RWPE1 (cell line): ENCODE results near the gene MAIP1.

Experiments used
- CTCF ChIA-PET: fragments of 350-600 bp; sonication (Branson Sonifier 250); formaldehyde crosslinking; extraction: SDS; loops from one replicate; lab custom pipeline; 2021; lab: Yijun Ruan, JAX
- POLR2A ChIA-PET: fragments of 400-600 bp; formaldehyde crosslinking; extraction: SDS; loops from one replicate; lab custom pipeline; 2020; ENCODE audit warnings: antibody characterized with exemption; ENCODE audit not compliant: low non-redundant PET; lab: Yijun Ruan, JAX
- DNase-seq: peaks from one replicate; pipeline ENCODE4 v3.0.0; 2012; ENCODE audit warnings: low spot score
- H3K27ac ChIP-seq: fragments of 450-650 bp; 2 replicates; pipeline ENCODE4 v1.5.1; 2017
- CTCF ChIP-seq: fragments of 450-650 bp; conservative IDR thresholded peaks from 2 replicates; pipeline ENCODE4 v1.5.1; 2017; ENCODE audit warnings: low read depth, mild to moderate bottlenecking

The MAIP1 gene

GRCh38 chr2:199943373-199943772 lies 12.0 kb upstream of the MAIP1 start:
- DNase-seq: no peak
- no peak overlapping the region for H3K27ac ChIP-seq
- CTCF ChIA-PET: interaction anchor here (1.2 kb wide), 1 partner anchor 18 kb away, joined by 3 read pairs; no protein-coding TSS in a partner anchor
- POLR2A ChIA-PET: no interaction called here
- no peak for TF ChIP-seq CTCF

- TF ChIP-seq CTCF: no peak
- H3K27ac ChIP-seq: no peak overlapping the region
- ChIA-PET POLR2A (no interaction called here), CTCF (no interaction called here)
- no peak for DNase-seq
Observed at GRCh38 chr2:199946196-199946595, 9.2 kb upstream of the MAIP1 start.

- ChIA-PET POLR2A (no interaction called here), CTCF (no interaction called here)
- no peak for TF ChIP-seq CTCF
- DNase-seq: no peak
- H3K27ac ChIP-seq: no peak overlapping the region
Observed at GRCh38 chr2:199946836-199947235, 8.5 kb upstream of the MAIP1 start.

- no peak for TF ChIP-seq CTCF
- H3K27ac ChIP-seq: no peak overlapping the region
- no peak for DNase-seq
- POLR2A ChIA-PET: interaction anchor here (0.6 kb wide), 1 partner anchor 534 kb away, joined by 3 read pairs; no protein-coding TSS in a partner anchor
- CTCF ChIA-PET: no interaction called here
Observed at GRCh38 chr2:199950396-199950795, 5.0 kb upstream of the MAIP1 start.

GRCh38 chr2:199951023-199951422 lies 4.4 kb upstream of the MAIP1 start:
- H3K27ac ChIP-seq: no peak overlapping the region
- POLR2A ChIA-PET: interaction anchor here (0.6 kb wide), 1 partner anchor 533 kb away, joined by 3 read pairs; no protein-coding TSS in a partner anchor
- CTCF ChIA-PET: no interaction called here
- no peak for DNase-seq
- TF ChIP-seq CTCF: no peak

- H3K27ac ChIP-seq: peak overlapping the region; percentile 95
- TF ChIP-seq CTCF: no peak
- no peak for DNase-seq
- ChIA-PET CTCF (interaction anchor here (0.6 to 0.9 kb wide), 2 partner anchors 18 to 24 kb away, joined by 5 to 7 read pairs; no protein-coding TSS in a partner anchor), POLR2A (no interaction called here)
Observed at GRCh38 chr2:199955007-199955338, 409 bp upstream of the MAIP1 start.

- H3K27ac ChIP-seq: peak overlapping the region; percentile 95
- POLR2A ChIA-PET: no interaction called here
- CTCF ChIA-PET: no interaction called here
- TF ChIP-seq CTCF: no peak
- DNase-seq: no peak
Observed at GRCh38 chr2:199956062-199956380, 639 bp downstream of the MAIP1 start.
